KBM-7 (cell line): ENCODE measurements around the gene TEX48.

Experiments used
- DNase-seq: peaks from one replicate; pipeline ENCODE4 v3.0.0-alpha.2; 2015
- in situ Hi-C: fragments of 300-500 bp; cut with MboI; formaldehyde crosslinking; loops from 2 replicates; pipeline ENCODE4 v1.14.3; 2020; ENCODE audit warnings: low sequenced_read_pairs, low pct_unique_long_range_greater_than_20kb, mixed read lengths

Gene TEX48

DNA sequence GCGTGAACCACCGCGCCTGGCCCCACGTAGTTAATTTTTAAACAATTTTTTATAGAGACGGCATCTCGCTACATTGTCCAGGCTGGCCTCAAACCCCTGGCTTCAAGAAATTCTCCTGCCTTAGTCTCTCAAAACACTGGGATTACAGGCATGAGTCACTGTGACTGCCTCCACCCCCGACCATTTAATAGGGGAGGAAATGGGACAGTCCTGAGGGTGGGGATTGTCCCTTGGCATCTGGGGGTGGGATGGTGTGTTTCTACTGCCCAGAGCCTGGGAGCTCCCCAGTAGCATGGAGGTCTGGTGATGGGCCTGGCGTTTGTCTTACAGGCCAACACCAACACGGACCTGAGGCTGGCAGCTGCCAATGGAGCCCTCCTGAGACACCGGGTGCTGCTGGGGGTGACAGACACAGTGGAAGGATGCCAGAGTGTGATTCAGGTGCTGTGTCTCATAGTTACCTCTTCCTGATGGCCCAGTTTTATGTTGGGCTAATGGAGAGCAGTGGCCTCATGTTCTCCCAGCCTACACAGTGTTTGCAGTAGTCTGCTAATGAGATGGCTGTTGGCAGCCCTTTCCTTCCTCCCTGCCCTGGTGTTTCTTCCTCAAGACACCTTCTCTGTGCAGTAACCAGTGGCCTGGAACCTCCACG lies 48.4 kb downstream of the TEX48 start:
- in situ Hi-C loops: no loop called here
- DNase-seq: no peak

DNA sequence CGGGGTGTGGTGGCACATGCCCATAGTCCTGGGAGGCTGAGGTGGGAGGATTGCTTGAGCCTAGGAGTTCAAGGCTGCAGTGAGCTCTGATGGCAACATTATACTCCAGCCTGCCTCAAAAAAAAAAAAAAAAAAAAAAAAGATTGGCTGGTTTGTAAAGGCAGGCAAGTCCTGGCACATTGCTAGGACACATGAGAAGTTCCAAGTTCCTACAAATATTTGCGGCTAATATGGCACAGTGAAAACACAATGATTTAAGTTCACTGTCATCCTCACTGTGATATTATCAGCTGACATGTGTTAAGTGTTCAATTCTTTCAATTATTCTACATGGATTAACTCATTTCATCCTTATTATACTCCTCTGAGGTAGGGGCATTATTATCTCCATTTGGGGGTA lies 50.8 kb downstream of the TEX48 start:
- in situ Hi-C loops: no loop called here
- no peak for DNase-seq

DNA sequence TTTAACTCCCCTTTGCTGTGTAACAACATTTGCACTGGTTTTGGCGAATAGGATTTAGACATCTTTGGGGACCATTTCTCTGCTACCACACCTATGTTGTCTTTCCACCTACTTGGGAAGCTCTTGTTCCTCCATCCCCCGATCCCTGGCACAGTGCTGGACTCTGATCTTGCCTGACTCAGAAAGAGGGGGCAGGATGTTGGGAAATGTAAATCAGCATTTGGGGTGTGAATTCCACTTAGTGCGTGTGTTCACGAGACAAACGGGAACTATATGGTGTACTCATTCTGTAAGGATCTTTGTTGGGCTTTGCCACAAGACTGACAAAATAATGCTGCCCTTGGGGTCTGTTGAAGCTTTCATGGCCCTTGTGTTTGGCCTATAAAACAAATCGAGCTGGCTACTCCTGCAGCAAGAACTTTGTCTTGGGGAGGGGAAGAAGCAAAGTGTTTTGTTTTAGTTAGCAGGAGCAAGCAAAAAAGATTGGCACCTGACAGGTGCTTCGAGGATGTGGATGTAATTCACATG lies 52.4 kb downstream of the TEX48 start:
- no peak for DNase-seq
- in situ Hi-C loops: no loop called here

DNA sequence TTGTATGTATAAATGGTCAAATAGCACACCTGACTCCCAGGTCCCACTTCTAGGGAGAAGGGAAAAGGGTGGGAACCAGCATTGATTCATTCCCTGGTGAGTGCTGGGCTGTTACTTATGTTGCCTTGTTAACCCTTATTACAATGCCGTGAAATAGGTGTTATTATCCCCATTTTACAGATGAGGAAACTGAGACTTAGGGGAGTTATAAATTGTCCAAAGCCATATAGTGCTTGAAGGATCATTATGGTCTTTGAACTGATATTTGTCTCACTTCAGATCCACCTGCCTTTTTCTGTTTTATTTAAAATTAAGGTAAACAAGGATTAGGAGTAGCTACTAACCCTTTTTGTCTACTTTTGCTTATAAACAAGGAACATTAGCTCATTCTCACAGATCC lies 54.4 kb downstream of the TEX48 start:
- DNase-seq: no peak
- in situ Hi-C loops: no loop called here

DNA sequence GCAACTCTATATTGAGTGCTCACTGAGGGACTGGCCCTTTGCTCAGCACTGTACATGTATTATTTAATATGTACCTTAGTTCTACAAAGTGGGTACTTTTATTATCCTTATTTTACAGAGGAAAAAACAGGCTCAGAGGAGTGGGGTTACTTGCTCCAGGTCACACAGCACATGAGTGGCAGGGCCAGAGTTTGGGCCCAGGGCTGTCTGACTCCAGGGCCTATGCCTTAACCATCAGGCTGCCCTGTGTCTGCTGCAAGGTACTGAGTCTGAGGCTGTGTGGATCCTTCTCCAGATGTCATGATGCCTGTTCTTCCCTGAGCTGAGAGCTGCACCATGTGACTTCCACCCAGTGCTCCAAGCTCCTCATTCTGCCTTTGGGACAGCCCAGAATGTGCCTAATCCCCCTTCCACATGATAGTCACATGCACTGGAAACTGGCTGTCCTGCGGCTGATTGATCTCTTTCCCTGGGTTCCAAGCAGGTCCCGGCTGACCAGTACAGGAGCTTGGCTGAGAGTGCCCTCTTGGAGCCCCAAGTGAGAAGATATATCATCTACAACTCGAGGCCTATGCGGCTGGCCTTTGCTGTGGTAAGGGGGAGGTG lies 55.5 kb downstream of the TEX48 start:
- in situ Hi-C loops: no loop called here
- no peak for DNase-seq

DNA sequence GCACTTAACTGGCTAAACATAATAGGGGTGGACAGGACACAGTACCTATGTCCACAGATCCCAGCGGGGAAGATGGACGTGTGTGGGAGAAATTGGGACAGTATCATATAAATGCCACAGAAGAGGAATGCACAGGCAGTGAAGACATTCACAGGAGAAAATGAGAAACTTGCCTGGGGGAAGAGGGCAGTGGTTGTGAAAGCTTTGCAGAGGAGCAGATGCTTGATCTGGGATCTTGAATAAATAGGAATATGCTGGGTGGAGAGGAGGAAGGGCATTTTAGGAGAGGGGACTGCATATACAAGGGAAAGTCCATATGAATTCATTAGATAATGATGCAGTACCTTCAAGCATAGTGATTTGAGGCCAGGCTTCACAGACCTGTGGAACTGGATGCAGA lies 57.3 kb downstream of the TEX48 start:
- no peak for DNase-seq
- in situ Hi-C loops: no loop called here

DNA sequence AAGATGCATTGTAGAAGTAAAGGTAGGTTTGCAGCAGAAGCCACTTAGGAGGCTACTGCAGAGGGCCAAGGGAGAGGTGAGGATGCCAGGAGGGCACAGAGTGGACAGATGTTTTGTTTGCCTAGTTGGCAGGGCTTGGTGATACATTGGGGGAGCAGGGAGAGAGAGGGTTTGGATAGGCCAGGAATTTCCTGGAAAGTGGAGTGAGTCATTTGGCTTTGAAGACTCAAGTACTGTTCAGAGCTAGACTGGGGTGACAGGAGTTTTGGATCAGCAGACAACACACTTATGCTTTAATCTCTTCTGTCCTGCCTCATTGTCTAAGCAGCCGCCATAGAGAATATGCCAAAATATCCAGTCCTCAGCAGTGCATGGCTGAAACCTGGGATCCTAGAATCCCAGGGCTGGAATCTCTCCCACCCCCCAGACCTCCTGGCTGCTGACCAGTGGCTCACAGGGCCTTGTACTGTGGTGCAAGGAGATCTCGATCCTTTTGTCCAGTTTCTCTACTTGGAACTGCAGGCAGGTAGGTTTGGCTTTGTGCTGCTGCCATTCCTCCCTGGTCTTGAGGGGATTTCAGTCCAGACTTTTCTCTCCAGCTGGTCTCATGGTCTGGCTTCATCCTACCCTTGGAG lies 59.9 kb downstream of the TEX48 start:
- in situ Hi-C loops: no loop called here
- DNase-seq: no peak

DNA sequence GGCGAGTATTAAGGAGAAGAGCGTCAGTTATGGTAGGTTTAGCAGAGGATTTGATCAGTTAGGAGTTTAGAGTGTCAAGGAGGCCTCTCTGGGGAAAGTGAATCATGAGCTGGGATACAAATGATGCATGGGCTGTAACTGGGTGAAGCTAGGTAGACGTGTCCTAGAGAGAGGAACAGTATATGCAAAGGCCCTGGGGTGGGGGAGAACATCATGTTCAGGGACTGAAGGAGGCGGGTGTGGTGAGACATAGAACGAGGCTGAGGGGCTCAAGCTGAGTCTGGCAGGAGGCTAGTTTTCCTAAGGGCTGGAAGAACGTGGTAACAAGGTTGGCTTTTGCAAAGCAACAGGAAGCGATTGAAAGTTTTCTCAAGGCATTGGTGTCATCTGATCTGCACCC lies 60.4 kb downstream of the TEX48 start:
- no peak for DNase-seq
- in situ Hi-C loops: no loop called here

DNA sequence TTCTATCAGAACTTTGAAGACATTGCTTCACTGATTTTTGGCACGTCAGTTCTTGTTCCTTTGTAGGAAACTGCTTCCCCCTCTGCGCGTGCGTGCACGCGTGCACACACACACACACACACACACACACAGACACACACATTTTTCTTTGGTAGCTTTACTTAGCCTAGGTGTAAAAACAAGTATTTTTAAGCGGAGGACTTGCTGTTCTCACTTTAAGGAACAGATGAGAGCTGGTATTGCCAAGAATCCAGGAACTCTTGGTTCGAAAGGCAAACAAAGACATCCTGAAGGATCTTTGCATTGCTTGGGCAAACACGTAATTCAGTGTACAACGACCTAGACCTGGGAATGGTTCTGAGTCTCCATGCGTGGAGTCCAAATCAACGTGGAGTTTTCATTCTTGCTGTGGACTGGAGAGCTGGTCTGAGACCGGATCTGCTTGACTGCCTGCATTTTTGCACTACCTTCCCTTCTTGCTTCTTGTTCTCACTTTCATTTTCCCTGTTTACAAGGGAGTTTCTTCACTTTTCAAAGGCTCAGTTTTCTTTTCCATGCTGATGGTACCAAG lies 62.7 kb downstream of the TEX48 start:
- in situ Hi-C loops: no loop called here
- no peak for DNase-seq

DNA sequence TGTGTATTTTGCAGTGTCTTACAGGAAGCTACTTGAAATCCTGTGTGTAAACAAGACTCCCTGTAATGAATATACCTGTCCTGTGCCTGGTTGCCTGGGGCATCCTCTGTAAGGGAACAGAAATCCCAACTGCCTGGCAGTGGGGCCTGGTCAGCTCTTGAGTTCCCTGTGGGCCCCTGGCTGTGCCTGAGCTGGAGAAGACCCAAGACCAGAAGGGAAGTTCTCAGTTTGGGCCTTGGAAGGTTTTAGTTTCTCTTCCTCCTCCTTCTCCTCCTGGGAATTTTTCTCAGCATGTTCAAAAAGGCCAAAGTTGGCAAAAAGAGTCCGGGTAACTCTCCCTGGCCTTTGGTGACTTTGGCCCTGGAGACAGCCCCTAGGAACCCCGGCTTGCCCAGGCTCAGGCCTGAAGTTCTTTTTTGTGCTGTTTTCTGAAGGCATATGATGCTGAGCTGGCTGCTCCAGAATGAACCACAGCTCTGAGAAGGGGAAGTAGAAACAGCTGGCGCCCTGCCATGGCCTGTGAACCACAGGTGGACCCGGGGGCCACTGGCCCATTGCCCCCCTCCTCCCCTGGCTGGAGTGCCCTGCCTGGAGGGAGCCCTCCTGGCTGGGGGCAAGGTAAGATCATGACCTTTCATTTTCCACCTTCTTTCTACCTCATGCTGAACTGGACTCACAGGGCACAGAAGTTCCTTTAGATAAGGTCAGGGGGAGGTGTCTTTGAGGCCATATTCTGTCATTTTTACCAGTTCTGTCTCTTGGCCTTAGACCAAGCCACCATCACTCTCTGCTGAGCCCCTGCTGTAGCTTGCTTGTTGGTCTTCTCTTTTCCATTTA lies 65.1 kb downstream of the TEX48 start:
- in situ Hi-C loops: no loop called here
- DNase-seq: peak; percentile 85
